Measurements from ENCODE around the gene CAMK1G.

CAMK1G gene
- 0 reads per million in 2 donors for total RNA-seq

DNA sequence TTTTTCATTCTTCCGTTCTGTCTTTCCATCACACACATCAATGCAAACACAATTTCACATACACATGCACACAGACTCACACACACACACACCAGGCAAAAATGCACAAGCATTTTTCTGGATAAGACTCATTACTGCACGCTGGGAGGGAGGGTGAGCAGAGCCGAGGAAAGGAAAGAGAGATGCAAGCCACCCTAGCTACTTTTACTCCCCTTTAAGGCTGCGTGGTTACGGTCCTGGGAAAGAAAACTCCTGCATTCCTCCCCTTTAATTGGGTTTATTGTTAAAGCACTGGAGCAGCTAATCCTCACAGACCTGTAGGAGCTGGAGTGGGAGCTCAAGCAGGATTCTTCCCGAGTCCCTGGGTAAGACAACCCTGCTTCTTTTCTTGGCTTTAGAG is at the start of gene CAMK1G:
TSS of gene CAMK1G (plus strand) at position 307 of the 400 bp plus-strand sequence. CDS start 11,270 bp downstream, outside the sequence.
- no peak for DNase-seq

DNA sequence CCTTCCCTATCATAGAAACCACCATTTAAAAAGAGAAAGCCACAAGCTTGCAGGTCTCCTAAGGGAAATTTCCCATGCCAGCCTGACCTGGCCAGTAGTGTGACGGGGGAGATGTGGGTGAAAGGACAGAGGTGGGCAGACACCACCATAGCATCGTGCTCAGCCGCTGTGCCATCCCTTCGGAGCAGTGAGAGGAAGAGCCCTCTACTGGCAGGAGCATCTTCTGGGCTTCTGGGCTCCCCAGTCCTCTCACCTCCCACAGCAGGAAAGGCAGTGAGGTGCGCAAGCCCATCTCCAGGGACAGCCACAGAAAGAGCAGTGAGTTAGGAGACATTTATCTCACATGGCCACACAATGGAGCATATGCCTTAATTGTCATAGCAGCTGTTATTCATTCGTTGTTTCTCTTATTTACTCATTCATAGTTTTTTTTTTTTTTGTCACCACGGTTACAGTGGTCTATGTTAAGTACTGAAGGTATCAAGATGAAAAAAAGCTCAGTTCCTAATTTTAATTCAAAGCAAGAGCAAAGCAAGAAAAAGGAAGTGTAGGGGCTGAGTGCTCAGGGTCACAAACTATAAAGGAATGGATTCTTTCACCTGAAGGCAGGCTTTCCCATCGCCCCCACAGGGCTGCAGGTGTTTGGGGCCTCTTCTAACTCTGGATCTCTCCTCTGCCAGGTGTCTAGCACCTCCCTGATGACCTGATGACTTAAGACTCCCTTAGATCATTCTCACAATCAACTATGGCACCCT is 48.8 kb upstream of the CAMK1G start:
- no peak for DNase-seq

DNA sequence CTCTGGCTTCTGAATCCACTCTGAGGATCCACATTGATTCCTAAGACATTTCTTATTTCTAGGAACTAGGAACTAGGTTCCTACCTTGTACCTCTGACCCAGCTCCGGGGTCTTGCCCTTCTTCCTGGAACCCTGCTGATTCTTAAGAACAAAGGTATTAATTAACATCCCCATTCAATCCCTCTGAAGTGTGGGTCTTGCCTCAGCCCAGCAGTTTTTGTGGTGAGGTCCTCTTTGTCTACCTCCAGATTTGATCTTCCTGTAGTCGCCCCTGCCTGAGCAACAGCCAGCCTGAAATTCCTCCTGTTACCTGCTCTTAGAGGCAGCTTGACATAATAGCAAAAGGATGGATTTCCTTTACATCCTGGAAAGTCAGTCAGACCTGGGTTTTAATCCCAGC is 46.7 kb upstream of the CAMK1G start:
- DNase-seq: no peak

DNA sequence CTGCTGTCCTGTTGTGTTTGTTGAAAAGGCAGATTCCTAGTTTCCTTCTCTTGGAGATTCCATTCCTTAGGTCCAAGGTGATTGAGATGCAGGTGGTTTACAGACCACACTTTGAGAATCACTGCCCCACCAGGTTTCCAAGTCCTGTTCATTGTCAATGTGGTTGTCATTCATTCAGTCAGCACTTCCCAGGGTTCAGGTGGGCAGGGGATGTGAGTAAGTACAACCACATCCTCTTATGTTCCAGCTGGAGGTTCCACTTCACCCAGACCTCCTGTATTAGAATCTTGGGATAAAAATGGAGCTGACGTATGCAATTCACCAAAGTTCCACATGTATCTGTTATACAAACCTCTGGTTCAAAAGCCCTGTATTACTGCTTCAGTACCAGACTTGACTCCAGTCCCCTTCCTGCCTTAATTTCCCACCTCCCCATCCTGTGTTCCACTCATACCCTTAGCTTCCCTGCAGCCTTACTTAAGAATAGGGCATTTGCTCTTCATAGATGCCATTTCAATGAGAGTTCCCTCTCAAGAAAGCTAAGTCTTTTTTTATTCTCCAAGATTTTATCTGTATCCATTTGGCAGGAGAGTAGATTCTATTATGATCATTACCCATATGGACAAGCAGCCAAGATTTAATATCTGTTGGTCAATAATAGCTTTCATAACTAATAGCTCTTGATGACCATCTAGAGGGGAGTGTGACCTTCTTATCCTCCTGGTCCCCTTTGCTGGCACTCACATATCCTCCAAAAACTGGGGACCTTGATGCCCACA is 46.0 kb upstream of the CAMK1G start:
- no peak for DNase-seq

DNA sequence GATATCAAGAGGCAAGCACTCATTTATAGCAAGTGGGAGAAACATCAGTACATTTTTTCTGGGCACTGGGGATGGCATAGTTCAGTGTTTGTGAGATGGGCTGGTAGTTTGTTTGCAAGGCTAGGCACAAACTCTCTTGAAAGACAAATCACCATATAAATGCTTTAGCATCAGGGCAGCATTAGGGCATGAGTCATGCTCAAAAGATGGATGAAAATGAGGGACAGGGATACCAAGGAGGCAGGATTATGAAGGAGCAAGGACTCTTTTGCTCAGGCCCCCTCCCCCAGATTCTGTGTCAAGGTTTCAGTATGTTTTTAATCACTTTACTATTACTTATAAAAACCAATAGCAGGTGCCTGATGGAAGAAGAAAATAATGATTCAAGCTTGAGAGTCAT is 43.9 kb upstream of the CAMK1G start:
- DNase-seq: no peak

DNA sequence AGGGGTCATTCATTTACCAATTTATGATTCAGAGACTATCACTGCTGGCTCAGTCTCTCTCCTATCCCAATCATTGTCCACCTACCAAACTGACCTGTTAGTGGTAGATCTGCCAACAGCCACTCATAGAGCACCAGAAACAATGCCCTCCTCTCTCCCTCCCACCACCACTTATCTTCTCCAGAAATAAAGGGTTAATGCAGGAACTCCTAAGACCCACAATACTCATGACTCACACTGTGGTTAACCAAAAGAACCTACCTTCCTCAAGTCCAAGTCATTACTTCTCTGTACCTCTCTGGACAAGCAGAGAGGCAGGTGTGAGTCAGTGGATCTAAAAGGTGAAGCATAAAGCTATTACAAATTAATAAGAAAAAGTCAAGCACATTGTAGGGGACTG is 40.9 kb upstream of the CAMK1G start:
- DNase-seq: peak in 1 of 5 experiments; percentile 6

DNA sequence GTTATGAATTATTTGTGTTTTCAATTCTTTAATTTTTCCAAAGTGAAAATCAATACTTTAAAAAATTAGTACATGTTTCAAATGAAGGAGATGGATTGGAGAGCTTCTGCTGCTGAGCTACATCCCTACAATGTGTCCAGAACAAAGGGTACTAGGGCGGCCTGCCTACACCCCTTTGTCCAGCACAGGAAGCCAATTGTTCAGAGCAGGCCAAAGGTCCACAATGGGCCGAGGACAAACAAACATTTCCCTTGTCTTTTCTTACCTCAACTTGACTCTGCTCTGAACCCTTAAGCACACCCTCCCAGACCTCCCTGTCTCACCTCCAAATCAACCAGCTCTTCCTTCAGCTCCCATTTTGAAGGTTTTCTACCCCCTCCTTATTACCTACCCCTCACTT is 39.4 kb upstream of the CAMK1G start:
- no peak for DNase-seq

DNA sequence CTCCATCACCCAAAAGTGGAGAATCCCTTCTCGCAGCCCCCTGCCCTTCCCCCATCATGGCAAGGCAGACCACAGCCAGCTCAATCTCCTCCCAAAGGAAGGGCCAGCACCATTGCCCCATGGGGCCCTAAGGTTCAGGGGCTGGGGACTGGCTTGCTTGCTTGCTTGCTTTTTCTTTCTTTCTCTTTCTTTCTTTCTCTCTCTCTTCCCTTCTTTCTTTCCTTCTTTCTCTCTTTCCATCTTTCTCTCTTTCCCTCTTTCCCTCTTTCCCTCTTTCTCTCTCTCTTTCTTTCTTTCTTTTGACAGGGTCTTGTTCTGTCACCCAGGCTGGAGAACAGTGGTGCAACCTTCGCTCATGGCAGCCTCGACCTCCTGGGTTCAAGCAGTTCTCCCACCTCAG is 38.1 kb upstream of the CAMK1G start:
- no peak for DNase-seq

DNA sequence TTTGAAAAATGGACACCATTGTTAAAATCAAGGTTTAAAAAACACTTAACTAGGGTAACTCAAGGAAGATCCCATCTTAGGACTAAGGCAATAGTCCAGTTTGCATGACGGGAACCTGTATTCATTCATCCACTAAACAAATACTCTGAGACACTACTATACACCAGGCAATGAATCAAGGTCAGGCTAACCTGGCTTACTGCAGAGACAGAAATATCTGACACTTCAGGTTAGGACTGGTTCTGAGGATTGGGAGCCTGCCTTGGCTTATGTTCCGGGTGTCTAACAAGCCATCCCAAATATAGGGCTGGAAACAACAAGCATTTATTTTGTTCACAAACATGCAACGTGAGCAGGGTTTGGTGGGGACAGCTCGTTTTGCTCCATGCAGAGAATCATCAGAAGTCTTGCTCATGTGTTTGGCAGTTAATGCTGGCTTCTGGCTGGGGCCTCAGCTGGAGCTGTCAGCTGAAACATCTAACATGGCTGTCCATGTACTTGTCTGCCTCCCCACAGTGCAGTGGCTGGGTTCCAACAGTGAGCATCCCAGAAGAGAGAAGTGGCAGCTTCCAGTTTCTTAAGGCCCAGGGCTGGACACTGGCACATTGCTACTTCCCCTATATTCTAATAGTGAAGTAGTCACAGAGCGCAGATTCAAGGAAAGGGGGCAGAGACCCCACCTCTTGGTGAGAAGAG is 37.0 kb upstream of the CAMK1G start:
- no peak for DNase-seq

DNA sequence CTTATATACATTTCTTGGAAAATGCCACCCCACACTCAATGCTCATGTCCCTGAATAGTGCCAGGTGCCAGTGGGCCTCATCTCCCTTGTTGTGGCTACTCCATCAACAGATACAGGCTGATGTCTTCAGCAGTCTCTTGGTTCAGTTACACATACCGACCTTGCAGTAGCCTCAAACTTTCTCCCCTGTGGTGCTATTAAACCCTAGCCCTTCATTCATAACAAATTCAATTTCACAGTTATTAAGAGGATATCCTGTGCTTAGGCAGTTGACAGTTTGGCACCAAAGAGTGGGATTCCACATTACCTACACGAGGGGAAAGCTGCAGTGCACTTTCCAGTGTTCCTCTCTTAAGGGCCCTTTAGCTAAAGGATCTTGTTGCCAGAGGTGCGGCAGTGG is 35.9 kb upstream of the CAMK1G start:
- DNase-seq: no peak

DNA sequence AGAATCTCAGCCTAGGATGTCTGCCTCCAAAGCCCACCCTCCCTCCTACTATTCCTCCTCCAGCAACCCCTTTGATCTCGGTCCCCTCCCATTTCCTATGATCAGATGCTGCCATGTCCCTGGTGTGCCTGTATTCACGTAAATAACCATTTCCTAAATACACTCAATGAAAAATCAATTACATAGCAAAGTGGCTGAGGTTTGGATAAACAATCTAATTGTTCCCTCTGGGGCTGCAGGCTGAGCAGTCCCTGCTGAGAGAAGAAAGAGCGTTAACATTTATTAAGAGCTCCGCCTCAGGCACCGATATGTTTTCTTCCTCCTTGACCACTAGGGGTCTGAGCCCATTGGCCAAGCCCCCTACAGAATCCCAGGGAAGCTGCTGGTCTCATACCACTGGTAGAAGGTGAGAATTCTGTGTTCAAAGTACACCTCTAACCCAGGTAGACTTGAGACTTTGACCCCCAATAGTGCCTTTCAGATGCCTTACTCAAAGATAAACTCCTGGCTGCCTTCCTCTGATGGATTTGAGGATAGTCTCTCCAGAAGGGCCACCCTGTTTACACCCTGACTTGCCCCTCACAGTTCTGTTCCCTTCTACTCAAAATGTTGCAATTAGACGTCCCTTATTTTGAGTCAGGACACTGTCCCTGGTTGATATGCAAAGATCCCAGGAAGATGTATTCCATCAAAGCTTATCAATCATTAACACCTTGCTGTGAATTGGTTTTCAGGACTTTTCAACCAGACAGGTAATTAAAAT is 33.9 kb upstream of the CAMK1G start:
- DNase-seq: no peak

DNA sequence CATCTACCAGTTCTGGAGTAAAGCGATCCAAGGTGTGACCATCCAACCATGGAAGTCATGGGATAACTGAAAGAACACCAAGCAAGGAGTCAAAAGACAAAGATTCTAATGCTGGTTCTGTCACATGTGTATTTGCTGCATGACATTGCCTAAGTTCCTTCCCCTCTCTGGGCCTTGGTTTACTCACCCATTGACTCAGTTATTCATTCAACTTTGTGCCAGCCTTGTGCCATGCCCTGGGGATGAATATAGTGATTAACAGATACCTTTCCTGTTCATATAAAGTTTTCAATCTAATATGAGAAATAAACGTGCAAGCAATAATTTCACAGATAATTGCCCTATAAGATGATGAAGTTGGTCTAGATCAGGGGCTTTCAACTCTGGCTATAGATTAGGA is 33.0 kb upstream of the CAMK1G start:
- no peak for DNase-seq

DNA sequence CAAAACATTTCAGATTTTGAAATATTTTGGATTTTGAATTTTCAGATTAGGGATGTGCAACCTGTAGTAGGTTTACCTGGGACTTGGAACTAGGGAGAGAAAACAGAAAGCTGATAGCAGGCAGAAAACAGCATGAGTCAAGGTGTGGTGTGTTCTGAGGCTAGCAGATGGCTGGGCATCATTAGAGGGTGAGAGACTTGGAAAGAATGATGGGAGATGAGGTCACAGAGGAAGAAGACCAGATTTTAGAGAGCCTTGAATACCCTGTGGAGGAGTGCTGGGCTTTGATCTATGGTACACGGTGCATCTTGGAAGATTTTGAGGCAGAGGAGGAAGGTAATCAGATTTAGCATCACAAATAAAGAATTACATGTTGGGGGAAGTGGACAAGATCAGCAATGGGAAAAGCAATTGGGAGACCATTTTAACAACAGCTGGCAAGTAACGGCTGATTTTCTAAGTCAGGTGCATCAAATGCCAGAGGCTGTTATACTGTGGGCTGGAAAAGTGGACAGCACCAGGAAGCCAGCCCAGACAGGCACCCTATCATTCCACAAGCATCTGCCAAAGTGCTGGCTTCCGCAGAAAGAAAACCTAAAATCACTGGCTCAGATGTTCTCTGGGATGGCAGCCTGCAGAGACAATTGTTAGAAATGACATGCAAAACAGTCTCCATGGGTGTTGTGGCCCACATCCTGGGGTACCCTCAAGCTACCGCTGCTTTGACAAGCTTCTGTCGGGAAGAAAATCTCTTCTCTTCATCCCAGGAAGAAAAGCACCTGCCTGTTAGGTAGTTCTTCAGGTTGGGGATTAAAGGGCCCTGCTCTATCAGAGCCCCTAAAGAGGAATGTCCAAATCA is 30.9 kb upstream of the CAMK1G start:
- DNase-seq: no peak

DNA sequence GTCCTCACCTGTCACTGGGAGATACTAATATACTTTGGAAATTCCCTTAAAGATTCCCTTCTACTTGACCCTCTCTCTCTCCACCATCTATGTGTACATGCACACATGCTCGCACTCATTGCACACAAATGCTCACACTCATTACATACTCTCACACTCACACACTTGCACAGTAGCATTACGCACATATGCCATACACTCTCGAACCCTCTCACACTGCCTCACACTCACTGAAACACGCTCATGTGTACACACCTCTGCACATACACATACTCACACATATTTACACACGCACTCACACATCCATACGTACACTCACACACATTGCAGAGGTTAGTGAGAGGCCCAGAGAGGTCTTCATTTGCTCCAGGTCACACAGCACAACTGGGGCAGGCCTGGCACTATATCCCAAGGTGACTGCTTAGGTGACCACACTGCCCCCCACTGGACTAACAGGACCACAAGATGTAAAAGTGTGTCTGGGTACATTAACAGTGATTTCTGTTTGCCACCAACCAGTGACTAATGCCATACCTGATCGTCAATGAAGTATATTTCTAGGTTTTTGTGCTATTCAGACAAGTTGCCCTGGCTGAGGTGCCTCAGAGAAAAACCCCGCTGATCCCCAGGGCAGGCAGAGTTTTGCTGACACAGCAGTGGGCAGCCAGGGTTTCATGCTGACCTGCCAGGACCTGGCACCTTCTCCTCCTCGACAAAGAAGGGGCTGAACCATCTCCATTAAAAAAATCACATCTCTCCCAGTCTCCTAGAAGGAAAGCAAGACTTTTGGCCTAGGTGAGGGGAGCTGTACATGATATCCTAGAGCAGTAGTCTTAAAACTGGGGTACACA is 28.5 kb upstream of the CAMK1G start:
- DNase-seq: no peak

DNA sequence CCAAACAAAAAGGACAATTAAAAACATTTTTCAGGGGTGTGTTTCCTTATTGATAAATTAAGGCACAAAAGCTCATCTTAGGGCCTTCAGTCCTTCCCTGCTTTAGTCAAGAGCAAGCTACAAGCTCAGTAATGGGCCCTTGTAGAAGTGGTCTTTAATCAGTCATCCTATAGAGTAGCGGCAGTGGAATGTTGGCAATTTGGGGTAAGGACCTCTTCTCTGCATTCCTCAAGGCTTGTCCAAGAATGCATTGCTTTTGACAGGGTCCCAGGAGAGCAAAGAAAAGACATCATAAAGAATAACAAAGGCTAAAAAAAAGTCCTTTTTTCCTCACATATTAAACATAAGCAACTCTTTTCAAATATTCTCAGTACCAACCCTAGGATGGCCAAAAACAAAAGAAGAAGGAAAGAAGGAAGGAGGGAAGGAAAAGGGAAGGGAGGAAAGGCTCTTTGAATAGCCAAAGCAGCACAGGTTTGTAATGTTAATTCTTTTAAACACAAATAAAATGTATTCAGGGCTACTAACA is 27.3 kb upstream of the CAMK1G start:
- DNase-seq: no peak

DNA sequence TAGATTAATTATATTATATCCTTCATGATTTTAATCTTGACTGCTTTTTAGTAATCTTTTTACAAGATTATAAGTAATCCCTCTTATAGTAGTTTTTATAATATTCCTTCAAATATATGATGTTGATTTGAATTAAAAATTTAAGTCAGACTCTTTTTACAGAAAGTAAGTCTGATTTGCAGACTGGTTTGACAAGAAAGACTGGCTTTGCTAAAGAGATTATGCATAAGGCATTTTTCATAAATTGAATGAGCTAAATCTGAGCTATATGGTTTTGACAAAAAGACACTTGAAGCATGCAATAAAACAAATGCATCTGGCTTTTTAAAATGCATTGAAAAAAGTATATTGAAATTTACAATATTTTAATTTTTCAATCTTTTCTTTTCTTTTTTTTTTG is 26.3 kb upstream of the CAMK1G start:
- DNase-seq: no peak

DNA sequence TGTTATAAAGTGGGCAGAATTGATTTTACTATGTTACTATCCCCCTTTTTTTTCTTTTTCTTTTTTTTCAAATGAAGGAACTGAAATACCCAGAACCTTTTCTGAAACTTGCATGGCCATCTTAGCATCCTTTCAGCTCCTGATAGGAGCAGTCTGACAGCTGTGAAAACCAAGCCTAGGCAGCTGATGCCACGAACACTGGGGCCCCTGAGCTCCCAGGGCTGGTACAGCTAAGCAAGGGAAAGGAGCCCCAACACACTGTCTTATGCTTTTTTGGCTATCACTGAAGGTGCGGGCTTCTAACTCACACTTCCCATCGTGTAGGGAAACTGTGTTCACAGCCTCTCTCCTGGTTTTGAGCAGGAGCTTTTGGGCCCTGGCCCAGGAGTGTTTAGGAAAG is 23.0 kb upstream of the CAMK1G start:
- no peak for DNase-seq

DNA sequence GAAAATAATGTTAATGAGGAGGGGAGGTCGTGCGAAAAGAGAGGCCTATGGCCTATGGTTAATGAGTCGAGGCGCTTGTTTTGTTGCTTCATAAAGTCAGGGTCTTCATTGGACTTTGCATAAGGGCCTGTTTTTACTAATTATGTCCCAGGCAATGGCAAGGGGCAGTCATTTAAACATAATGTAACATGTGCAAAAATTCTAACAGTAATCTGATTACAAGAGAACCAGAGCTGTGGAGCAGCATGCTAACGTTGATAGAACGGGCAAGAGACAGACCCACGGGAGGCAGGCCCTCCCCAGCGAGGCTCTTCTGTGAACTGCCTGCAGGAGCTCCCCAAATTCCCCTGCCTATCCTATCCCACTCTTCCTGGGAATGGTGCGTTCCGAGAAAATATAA is 22.6 kb upstream of the CAMK1G start:
- no peak for DNase-seq

DNA sequence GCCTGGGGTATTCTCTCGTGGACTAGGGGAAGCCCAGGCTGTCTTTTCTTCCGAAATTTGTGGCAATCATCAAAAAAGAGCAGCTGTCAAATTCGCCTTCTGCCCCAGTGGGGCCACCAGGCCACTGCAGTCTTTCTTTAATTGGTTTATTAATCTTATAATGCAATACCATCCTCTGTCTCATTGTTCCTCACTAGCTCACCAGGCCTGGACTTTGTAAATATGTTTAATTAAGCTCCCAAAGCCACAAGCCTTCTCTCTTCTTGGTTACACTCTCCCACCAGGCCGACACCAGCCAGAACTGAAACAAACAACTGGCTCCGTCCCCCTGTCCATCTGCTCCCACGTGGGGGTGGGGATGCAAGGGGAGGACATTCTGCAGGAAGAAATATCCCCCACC is 22.0 kb upstream of the CAMK1G start:
- no peak for DNase-seq

DNA sequence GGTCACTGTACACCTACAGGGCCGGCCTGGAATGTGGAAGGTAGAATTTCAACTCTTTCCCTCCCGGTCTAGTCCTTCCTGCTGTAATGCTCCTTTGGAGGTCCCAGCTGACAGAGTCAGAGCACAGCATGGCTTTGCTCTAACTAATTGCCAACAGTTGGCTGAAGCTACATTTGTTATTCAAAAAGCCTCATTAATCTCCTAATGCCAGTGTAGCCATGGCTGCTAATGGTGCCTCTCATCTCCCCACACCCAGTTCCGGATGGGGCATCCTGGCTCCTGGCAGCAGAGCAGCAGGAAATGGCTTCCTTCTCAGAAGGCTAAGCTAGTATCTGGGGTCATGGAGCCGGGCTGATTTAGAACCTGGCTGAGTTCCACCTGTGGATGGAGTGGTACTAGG is 18.7 kb upstream of the CAMK1G start:
- no peak for DNase-seq

All from T-helper 2 cell (primary cell).